COLO829 (cell line): Measurements from ENCODE around the gene PI16.

Experiments used
- DNase-seq: peaks from one replicate; pipeline ENCODE4 v3.0.0; 2012; ENCODE audit warnings: low spot score

PI16 gene

GRCh38 chr6:36957773-36958271, 3.3 kb downstream of the PI16 start:
- DNase-seq: no peak

GRCh38 chr6:36958775-36959554, 4.4 kb downstream of the PI16 start:
- no peak for DNase-seq

GRCh38 chr6:36959555-36960250, 5.2 kb downstream of the PI16 start:
- DNase-seq: no peak

GRCh38 chr6:36961441-36962435, 7.2 kb downstream of the PI16 start:
- no peak for DNase-seq

GRCh38 chr6:36962874-36963273, 8.3 kb downstream of the PI16 start:
- DNase-seq: no peak

- DNase-seq: no peak
Measured at GRCh38 chr6:36963451-36964290, 9.1 kb downstream of the PI16 start.

- DNase-seq: no peak
Measured at GRCh38 chr6:36964349-36964748, 9.8 kb downstream of the PI16 start.

- DNase-seq: no peak
Measured at GRCh38 chr6:36964908-36965307, 10.4 kb downstream of the PI16 start.

GRCh38 chr6:36967301-36967700, 12.8 kb downstream of the PI16 start:
- no peak for DNase-seq

GRCh38 chr6:36967757-36968156, 13.2 kb downstream of the PI16 start:
- DNase-seq: no peak

GRCh38 chr6:36968266-36968977, 13.9 kb downstream of the PI16 start:
- no peak for DNase-seq

- no peak for DNase-seq
Measured at GRCh38 chr6:36969240-36969691, 14.7 kb downstream of the PI16 start.

GRCh38 chr6:36969988-36970891, 15.7 kb downstream of the PI16 start:
- no peak for DNase-seq

GRCh38 chr6:36970892-36971842, 16.6 kb downstream of the PI16 start:
- DNase-seq: no peak

GRCh38 chr6:36971921-36972673, 17.6 kb downstream of the PI16 start:
- no peak for DNase-seq

- DNase-seq: no peak
Measured at GRCh38 chr6:36973190-36973589, 18.7 kb downstream of the PI16 start.

GRCh38 chr6:36973647-36974046, 19.1 kb downstream of the PI16 start:
- DNase-seq: no peak
